K562 (cell line): ENCODE data around the gene CHRNA3. TPM values are rescaled to one million over a fixed set of nuclear protein-coding genes. Genes with fewer than 3 reads are reported as not detected.

ENCODE experiments used
- ATAC-seq: fragments of 200-7000 bp; cut with Tn5 transposase; 3 replicates; pipeline ENCODE4 v1.9.1; 2020; ENCODE audit warnings: moderate library complexity
- BruUV-seq: library from RNA; stranded (reverse); fragments of 400-500 nt; replicated peaks from 2 replicates; lab custom pipeline; 2021; lab: Mats Ljungman, UMichigan
- CTCF ChIA-PET: fragments of 300-600 bp; formaldehyde crosslinking; extraction: SDS; loops from one replicate; lab custom pipeline; 2021; ENCODE audit warnings: low intra/inter-chr PET ratio; lab: Yijun Ruan, JAX
- POLR2A ChIA-PET: fragments of 300-600, 350-650 bp; sonication (Branson Sonifier 250); formaldehyde crosslinking; extraction: SDS; loops from one replicate; lab custom pipeline; 2021; ENCODE audit warnings: antibody characterized with exemption, inconsistent platforms; lab: Yijun Ruan, JAX
- DNase-seq, 4 experiments: peaks; one replicate each; pipeline versions ENCODE4 v3.0.0 to v3.0.0-alpha.2; 2011 to 2018; ENCODE audit warnings: low spot score in 3 of 4, mixed read lengths in 3 of 4; ENCODE audit errors: extremely low read depth in 1 of 4
- FAIRE-seq: peaks from 2 replicates; lab custom pipeline; 2011; peaks lifted over from hg19 to GRCh38; lab: Jason Lieb, UNC
- H2AFZ ChIP-seq: 2 replicates; pipeline ENCODE4 v1.6.0; 2011; ENCODE audit warnings: low read depth, low read length, control low read depth, inconsistent platforms
- H3K27ac ChIP-seq: fragments of 200-600 bp; 3 replicates; pipeline ENCODE4 v1.8.0; 2011; ENCODE audit warnings: low read depth, mild to moderate bottlenecking, control low read depth, inconsistent platforms, low read length, moderate library complexity, mixed read lengths; ENCODE audit errors: extremely low read depth
- H3K27me3 ChIP-seq, 2 experiments: fragments of 300-600 bp in 1 of 2; 2 replicates in 1 of 2; 3 replicates in 1 of 2; pipeline versions ENCODE4 v1.6.0 to v1.8.0; 2011; ENCODE audit warnings: inconsistent platforms in 2 of 2, low read length in 2 of 2, mild to moderate bottlenecking in 1 of 2, mixed read lengths in 1 of 2, moderate library complexity in 1 of 2; ENCODE audit not compliant: control insufficient read depth in 2 of 2, insufficient read depth in 2 of 2
- H3K36me3 ChIP-seq: fragments of 300-600 bp; 3 replicates; pipeline ENCODE4 v1.8.0; 2011; ENCODE audit warnings: mild to moderate bottlenecking, low read length, inconsistent platforms; ENCODE audit not compliant: control insufficient read depth, insufficient read depth
- H3K4me1 ChIP-seq, 2 experiments: fragments of 200-600 bp in 1 of 2; replicated peaks in 1 of 2; 2 replicates in 1 of 2; 3 replicates in 1 of 2; pipeline versions ENCODE4 v1.5.1 to v1.8.0; 2011; ENCODE audit warnings: inconsistent platforms in 2 of 2, low read length in 2 of 2, mild to moderate bottlenecking in 1 of 2, mixed read lengths in 1 of 2, moderate library complexity in 1 of 2; ENCODE audit not compliant: control insufficient read depth in 2 of 2, insufficient read depth in 2 of 2
- H3K4me2 ChIP-seq: 2 replicates; pipeline ENCODE4 v1.6.1; 2011; ENCODE audit warnings: low read length, control low read depth, inconsistent platforms, mixed read lengths; ENCODE audit not compliant: insufficient read depth
- H3K4me3 ChIP-seq: fragments of 200-600 bp; sonication (generic), shearing (Covaris generic); 2 replicates; pipeline ENCODE4 v1.5.1; 2016; ENCODE audit warnings: control low read depth, inconsistent platforms
- H3K79me2 ChIP-seq: fragments of 200-600 bp; 3 replicates; pipeline ENCODE4 v1.8.0; 2011; ENCODE audit warnings: low read length, inconsistent platforms; ENCODE audit not compliant: control insufficient read depth, insufficient read depth
- H3K9ac ChIP-seq, 2 experiments: 2 replicates each; pipeline versions ENCODE4 v1.6.0 to v1.6.1; 2011; ENCODE audit warnings: low read depth in 2 of 2, low read length in 2 of 2, control low read depth in 1 of 2, inconsistent platforms in 1 of 2, mild to moderate bottlenecking in 1 of 2, mixed read lengths in 1 of 2; ENCODE audit not compliant: insufficient read depth in 1 of 2
- H3K9me1 ChIP-seq: one replicate; pipeline ENCODE4 v1.6.0; 2011; ENCODE audit warnings: inconsistent platforms, mild to moderate bottlenecking, low read length, moderate library complexity; ENCODE audit not compliant: control insufficient read depth, insufficient read depth
- H3K9me3 ChIP-seq: replicated peaks from 2 replicates; pipeline ENCODE4 v1.5.1; 2011; ENCODE audit warnings: low read depth, low read length, inconsistent platforms; ENCODE audit not compliant: control insufficient read depth, insufficient read depth
- H4K20me1 ChIP-seq: replicated peaks from 2 replicates; pipeline ENCODE4 v1.6.1; 2011; ENCODE audit warnings: low read length, inconsistent platforms, mixed read lengths; ENCODE audit not compliant: control insufficient read depth, insufficient read depth
- BRD9 ChIP-seq: fragments of 450-650 bp; IDR thresholded peaks from 2 replicates; pipeline ENCODE4 v1.6.1; 2018; ENCODE audit warnings: low read depth; ENCODE audit not compliant: partially characterized antibody
- FOXA3 ChIP-seq, 2 experiments: fragments of 450-650 bp in 1 of 2; sonication (generic) in 1 of 2; formaldehyde crosslinking; IDR thresholded peaks in 1 of 2; conservative IDR thresholded peaks in 1 of 2; 2 replicates each; pipeline versions ENCODE4 v1.4.0 to v1.8.0; 2020 to 2022; ENCODE audit warnings: mild to moderate bottlenecking in 2 of 2, missing genetic modification reagents in 1 of 2
- HDGF ChIP-seq: fragments of 450-650 bp; IDR thresholded peaks from 2 replicates; pipeline ENCODE4 v1.6.1; 2016
- HEY1 ChIP-seq: fragments of 250-450 bp; sonication (Bioruptor Pico); IDR thresholded peaks from 2 replicates; pipeline ENCODE4 v1.5.0; 2020; ENCODE audit warnings: mild to moderate bottlenecking, moderate library complexity, borderline replicate concordance
- HSF4 ChIP-seq: fragments of 250-450 bp; sonication (Bioruptor Pico); IDR thresholded peaks from 2 replicates; pipeline ENCODE4 v2.1.2; 2022; ENCODE audit warnings: mild to moderate bottlenecking, moderate library complexity, borderline replicate concordance
- MBD1 ChIP-seq: fragments of 250-450 bp; sonication (Bioruptor Pico); IDR thresholded peaks from 2 replicates; pipeline ENCODE4 v1.8.0; 2022; ENCODE audit warnings: inconsistent platforms
- PTTG1 ChIP-seq: fragments of 450-650 bp; IDR thresholded peaks from 2 replicates; pipeline ENCODE4 v1.6.1; 2016; ENCODE audit warnings: low read depth, mild to moderate bottlenecking, missing genetic modification characterization, missing compliant biosample characterization
- SMARCE1 ChIP-seq: fragments of 450-650 bp; IDR thresholded peaks from 2 replicates; pipeline ENCODE4 v1.7.1; 2016; ENCODE audit warnings: mild to moderate bottlenecking
- ZBTB17 ChIP-seq: fragments of 450-650 bp; formaldehyde crosslinking; IDR thresholded peaks from 2 replicates; pipeline ENCODE4 v1.4.0; 2020; ENCODE audit warnings: mild to moderate bottlenecking
- ZBTB26 ChIP-seq: fragments of 450-650 bp; formaldehyde crosslinking; IDR thresholded peaks from 2 replicates; pipeline ENCODE4 v1.4.0; 2022; ENCODE audit warnings: missing genetic modification characterization
- ZNF551 ChIP-seq: fragments of 250-450 bp; sonication (Bioruptor Pico); IDR thresholded peaks from 2 replicates; pipeline ENCODE4 v1.5.0; 2021; ENCODE audit warnings: mild to moderate bottlenecking, moderate library complexity
- WGBS: fragments of 100-300 bp; shearing (Covaris generic); methylation state at CpG from one replicate; pipeline ENCODE4 v1.1.6; 2016; ENCODE audit warnings: low coverage, mixed read lengths; ENCODE audit not compliant: insufficient coverage; ENCODE audit errors: missing lambda C conversion rate; 5-methylcytosine and 5-hydroxymethylcytosine counted together
- in situ Hi-C: fragments of 300-500 bp; cut with MboI; formaldehyde crosslinking; loops from 4 replicates; pipeline ENCODE4 v1.15.0; 2018; ENCODE audit warnings: inconsistent platforms, mixed read lengths
- intact Hi-C: fragments of 100-400 bp; cut with micrococcal nuclease; formaldehyde crosslinking; loops from 2 replicates; pipeline ENCODE4 v1.14.2; 2022
- polyA plus RNA-seq, 8 experiments: library from polyadenylated mRNA; depleted of rRNA in 4 of 8; stranded (reverse) in 5 of 8; unstranded in 3 of 8; fragments of >200 nt; fragmentation: Nextera tagmentation in 2 of 8; fragmentation: Illumina TruSeq in 1 of 8; extraction: Ambion mirVana in 2 of 8; extraction: Trizol in 1 of 8; gene quantifications; 2 replicates each; pipeline versions ENCODE4 v1.2.1 to v1.2.3, GENCODE V29; 2011 to 2014; ENCODE audit warnings: inconsistent platforms in 1 of 8, missing spikeins in 1 of 8
- total RNA-seq, 7 experiments: library from RNA; depleted of rRNA in 6 of 7; stranded (reverse); fragments of >200 nt in 6 of 7; fragmentation: Illumina TruSeq in 2 of 7; extraction: Trizol in 2 of 7; gene quantifications; 2 replicates each; pipeline versions ENCODE4 v1.2.1 to v1.2.3, GENCODE V29; 2011 to 2021; ENCODE audit warnings: low replicate concordance in 1 of 7
- TF ChIP-seq, protein P1 (sequence below): fragments of 250-450 bp; sonication (Bioruptor Pico); IDR thresholded peaks from 2 replicates; pipeline ENCODE4 v1.5.0; 2022; ENCODE audit warnings: mild to moderate bottlenecking
- TF ChIP-seq, protein P2 (sequence below), 2 experiments: fragments of 450-650 bp in 1 of 2; sonication (generic) in 1 of 2; formaldehyde crosslinking; conservative IDR thresholded peaks; 2 replicates each; pipeline versions ENCODE4 v1.4.0 to v1.8.1; 2020 to 2022; ENCODE audit warnings: mild to moderate bottlenecking in 1 of 2, missing genetic modification reagents in 1 of 2

The CHRNA3 gene
- total and polyA plus RNA-seq, 9 of the 15 experiments (the other 6 are each of a cell fraction or from before 2014, with no cell fraction given): 0.01 TPM; not detected in 8

DNA sequence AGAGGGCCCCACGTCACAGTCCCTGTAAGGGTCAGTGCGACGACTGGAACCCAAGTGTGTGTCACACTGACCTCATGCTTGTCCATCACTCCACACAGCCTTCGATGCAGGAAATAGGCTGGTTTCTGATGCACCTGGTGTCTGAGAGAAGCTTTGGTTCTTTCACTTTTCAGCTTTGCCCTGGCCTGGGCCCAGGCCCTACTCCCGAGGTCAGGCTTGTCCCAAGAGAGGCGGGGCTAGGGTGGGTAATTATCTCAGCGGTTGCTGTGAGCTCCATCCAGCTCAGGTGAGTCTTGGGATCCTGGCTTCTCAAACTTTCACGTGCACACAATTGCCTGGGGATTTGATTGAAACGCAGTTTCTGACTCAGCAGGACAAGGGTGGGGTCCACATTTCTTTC, 39.8 kb upstream of the CHRNA3 start:
- intact Hi-C loops (no loop called here), in situ Hi-C loops (no loop called here)
- FAIRE-seq (no peak), ATAC-seq (no peak), DNase-seq (no peak)
- Histone ChIP-seq H3K4me1 (0 out of 5 replicates have a peak, but pooled peaks cover 0 to 3% of the 10 kb centered on the region in 2 experiments), H3K9ac (no peak overlapping the region), H4K20me1 (no peaks in the 10 kb centered on the region; the same call in 1 of the 2 replicates), H2AFZ (no peak overlapping the region), H3K4me2 (no peak overlapping the region), H3K79me2 (no peaks in the 10 kb centered on the region), H3K36me3 (no peaks in the 10 kb centered on the region), H3K27ac (no peak overlapping the region), H3K27me3 (peaks cover 20 to 31% of the 10 kb centered on the region in 2 experiments; a peak in 4 of 5 replicates), H3K9me3 (no peaks in the 10 kb centered on the region), H3K9me1 (no peaks in the 10 kb centered on the region), H3K4me3 (no peak overlapping the region)
- POLR2A ChIA-PET: interaction anchor here (1.4 kb wide), 1 partner anchor 8 kb away, joined by 8 read pairs; no protein-coding TSS in a partner anchor
- CTCF ChIA-PET: interaction anchor here (0.5 kb wide), 1 partner anchor 389 kb away, joined by 3 read pairs; no protein-coding TSS in a partner anchor
- no peak for TF ChIP-seq ZBTB17 (CRISPR knock-in tag)
- TF ChIP-seq FOXA3 (CRISPR knock-in tag; conservative IDR thresholded peaks at IDR 0.05 in 1 of 2, IDR thresholded peaks at IDR 0.05 in 1 of 2): no peak
- no peak for TF ChIP-seq ZBTB26
- TF ChIP-seq, protein P1, sequence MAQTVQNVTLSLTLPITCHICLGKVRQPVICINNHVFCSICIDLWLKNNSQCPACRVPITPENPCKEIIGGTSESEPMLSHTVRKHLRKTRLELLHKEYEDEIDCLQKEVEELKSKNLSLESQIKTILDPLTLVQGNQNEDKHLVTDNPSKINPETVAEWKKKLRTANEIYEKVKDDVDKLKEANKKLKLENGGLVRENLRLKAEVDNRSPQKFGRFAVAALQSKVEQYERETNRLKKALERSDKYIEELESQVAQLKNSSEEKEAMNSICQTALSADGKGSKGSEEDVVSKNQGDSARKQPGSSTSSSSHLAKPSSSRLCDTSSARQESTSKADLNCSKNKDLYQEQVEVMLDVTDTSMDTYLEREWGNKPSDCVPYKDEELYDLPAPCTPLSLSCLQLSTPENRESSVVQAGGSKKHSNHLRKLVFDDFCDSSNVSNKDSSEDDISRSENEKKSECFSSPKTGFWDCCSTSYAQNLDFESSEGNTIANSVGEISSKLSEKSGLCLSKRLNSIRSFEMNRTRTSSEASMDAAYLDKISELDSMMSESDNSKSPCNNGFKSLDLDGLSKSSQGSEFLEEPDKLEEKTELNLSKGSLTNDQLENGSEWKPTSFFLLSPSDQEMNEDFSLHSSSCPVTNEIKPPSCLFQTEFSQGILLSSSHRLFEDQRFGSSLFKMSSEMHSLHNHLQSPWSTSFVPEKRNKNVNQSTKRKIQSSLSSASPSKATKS (CRISPR knock-in tag): no peak
- TF ChIP-seq, protein P2, sequence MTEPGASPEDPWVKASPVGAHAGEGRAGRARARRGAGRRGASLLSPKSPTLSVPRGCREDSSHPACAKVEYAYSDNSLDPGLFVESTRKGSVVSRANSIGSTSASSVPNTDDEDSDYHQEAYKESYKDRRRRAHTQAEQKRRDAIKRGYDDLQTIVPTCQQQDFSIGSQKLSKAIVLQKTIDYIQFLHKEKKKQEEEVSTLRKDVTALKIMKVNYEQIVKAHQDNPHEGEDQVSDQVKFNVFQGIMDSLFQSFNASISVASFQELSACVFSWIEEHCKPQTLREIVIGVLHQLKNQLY (CRISPR knock-in tag; conservative IDR thresholded peaks at IDR 0.05): no peak
- TF ChIP-seq MBD1 (CRISPR knock-in tag): no peak
- TF ChIP-seq HDGF: no peak
- TF ChIP-seq ZNF551 (CRISPR knock-in tag): no peak
- no peak for TF ChIP-seq BRD9
- TF ChIP-seq SMARCE1: no peak
- no peak for TF ChIP-seq PTTG1
- TF ChIP-seq HSF4 (CRISPR knock-in tag): no peak
- no peak for TF ChIP-seq HEY1 (CRISPR knock-in tag)
- BruUV-seq: no TSS peak
- WGBS: 3% methylated on average over 8 of the region's 9 CpGs
